Mucosa of descending colon (tissue), 3 donors: ENCODE results near the gene DNAI1. TPM values are rescaled to one million over a fixed set of nuclear protein-coding genes. Genes with fewer than 3 reads are reported as not detected.

Source experiments
- ATAC-seq: fragments of 200-7000 bp; cut with Tn5 transposase; one replicate; pipeline ENCODE4 v1.9.1; 2020; ENCODE audit warnings: mild to moderate bottlenecking, moderate library complexity
- DNase-seq, 3 donors: peaks; one replicate each; pipeline ENCODE4 v3.0.0-alpha.2; 2020
- H3K36me3 ChIP-seq: fragments of 200-600 bp; one replicate; pipeline ENCODE4 v1.8.0; 2021; ENCODE audit warnings: low read depth, mild to moderate bottlenecking
- H3K4me1 ChIP-seq: fragments of 200-600 bp; one replicate; pipeline ENCODE4 v1.8.0; 2021; ENCODE audit warnings: low read depth, mild to moderate bottlenecking
- H3K4me3 ChIP-seq: fragments of 200-600 bp; one replicate; pipeline ENCODE4 v1.8.0; 2021; ENCODE audit warnings: mild to moderate bottlenecking
- H3K9me3 ChIP-seq: fragments of 200-600 bp; one replicate; pipeline ENCODE4 v1.8.0; 2021; ENCODE audit warnings: mild to moderate bottlenecking
- CTCF ChIP-seq: fragments of 200-600 bp; IDR thresholded peaks from one replicate; pipeline ENCODE4 v1.8.0; 2022; ENCODE audit warnings: antibody characterized with exemption, mild to moderate bottlenecking
- intact Hi-C, 2 donors: fragments of 100-400 bp; cut with DNase I in 1 of 2; cut with micrococcal nuclease in 1 of 2; formaldehyde crosslinking; loops; one replicate each; pipeline versions ENCODE4 v1.11.0 to v1.11.1; 2022; cut with DNase I, micrococcal nuclease
- total RNA-seq, 3 donors: library from RNA; stranded (reverse); fragmentation: NEBNext Ultra II Directional in 2 of 3; extraction: Animal tissue kit (Norgen Biotek cat#: 25700) in 2 of 3; gene quantifications; one replicate each; pipeline versions ENCODE4 v1.2.1 to v1.2.4, GENCODE V29; 2021 to 2023
- donor health status: DM: no; HTN: no; CAD: no; lungs with moderate emphysema.
- donor health status: DM: no; HTN: no; CAD: no.
- donor health status: DM: no; HTN: yes; CAD: no.

DNAI1 gene
- total RNA-seq, 3 donors from 2014 or later: not detected

DNA sequence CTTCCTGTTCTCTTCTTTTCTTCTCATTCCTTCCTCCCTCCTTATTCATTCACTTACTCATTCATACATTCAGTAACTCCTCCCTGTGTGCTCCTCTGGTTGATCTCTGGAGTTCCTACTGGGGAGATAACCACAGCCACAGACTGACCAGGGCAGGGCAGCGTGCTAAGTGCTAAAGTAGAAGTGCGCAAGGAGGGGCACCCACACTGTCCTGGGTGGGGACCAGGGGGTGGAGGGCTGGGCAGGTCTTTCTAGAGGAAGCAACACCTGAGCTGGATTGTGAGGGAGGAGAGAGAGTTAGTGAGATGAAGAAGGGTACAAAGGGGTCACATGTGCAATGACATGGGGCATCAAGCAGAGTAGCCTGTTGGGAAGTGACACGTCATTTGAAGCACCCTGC lies 50.3 kb downstream of the DNAI1 start:
- Histone ChIP-seq H3K4me1 (no peaks in the 10 kb centered on the region), H3K9me3 (no peaks in the 10 kb centered on the region), H3K36me3 (no peaks in the 10 kb centered on the region), H3K4me3 (no peak overlapping the region)
- DNase-seq: no peak
- TF ChIP-seq CTCF: no peak
- intact Hi-C loops: loop anchor here in 1 of 2 donors (10.0 kb wide), 1 partner anchor 64 kb away; no protein-coding TSS in a partner anchor
- ATAC-seq: no peak

- intact Hi-C loops: no loop called here
- H3K4me3 ChIP-seq: no peak overlapping the region
- no peaks in the 10 kb centered on the region for H3K4me1 ChIP-seq
- no peaks in the 10 kb centered on the region for H3K36me3 ChIP-seq
- TF ChIP-seq CTCF: no peak
- ATAC-seq (peak; percentile 21), DNase-seq (no peak)
- H3K9me3 ChIP-seq: no peaks in the 10 kb centered on the region
Measured at GRCh38 chr9:34510497-34511468, 52.2 kb downstream of the DNAI1 start.

GRCh38 chr9:34512131-34513078 lies 53.8 kb downstream of the DNAI1 start:
- H3K9me3 ChIP-seq: no peaks in the 10 kb centered on the region
- TF ChIP-seq CTCF: no peak
- ATAC-seq (peak; percentile 18), DNase-seq (no peak)
- intact Hi-C loops: no loop called here
- H3K36me3 ChIP-seq: no peaks in the 10 kb centered on the region
- no peaks in the 10 kb centered on the region for H3K4me1 ChIP-seq
- H3K4me3 ChIP-seq: no peak overlapping the region

GRCh38 chr9:34513567-34514214 lies 55.1 kb downstream of the DNAI1 start:
- Histone ChIP-seq H3K4me1 (no peaks in the 10 kb centered on the region), H3K9me3 (no peaks in the 10 kb centered on the region), H3K4me3 (no peak overlapping the region), H3K36me3 (no peaks in the 10 kb centered on the region)
- intact Hi-C loops: no loop called here
- ATAC-seq (no peak), DNase-seq (no peak)
- no peak for TF ChIP-seq CTCF

DNA sequence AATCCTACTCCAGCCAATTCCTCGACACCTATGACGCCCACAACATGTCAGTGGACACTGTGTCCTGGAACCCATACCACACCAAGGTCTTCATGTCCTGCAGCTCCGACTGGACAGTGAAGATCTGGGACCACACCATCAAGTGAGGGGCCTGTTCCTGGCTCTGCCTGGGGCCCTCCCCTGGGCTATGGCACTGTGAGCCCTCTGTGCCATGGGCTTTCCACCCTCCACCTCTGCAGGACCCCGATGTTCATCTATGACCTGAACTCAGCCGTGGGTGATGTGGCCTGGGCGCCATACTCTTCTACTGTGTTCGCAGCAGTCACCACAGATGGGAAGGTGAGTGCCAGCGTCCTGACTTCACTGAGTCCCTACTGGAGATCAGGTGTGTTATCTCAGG lies 55.8 kb downstream of the DNAI1 start:
- no peak for DNase-seq
- intact Hi-C loops: no loop called here
- H3K9me3 ChIP-seq: no peaks in the 10 kb centered on the region
- TF ChIP-seq CTCF: no peak
- no peaks in the 10 kb centered on the region for H3K4me1 ChIP-seq
- no peak for ATAC-seq
- H3K4me3 ChIP-seq: no peak overlapping the region
- no peaks in the 10 kb centered on the region for H3K36me3 ChIP-seq
